ENCODE results near the gene FXN. TPM values are rescaled to one million over a fixed set of nuclear protein-coding genes. Genes with fewer than 3 reads are reported as not detected.

Gene FXN
- total and polyA plus RNA-seq, 2 experiments from 2014 or later = 5.6 to 22.0 TPM

- peak; percentile 45 for DNase-seq
- Histone ChIP-seq H3K4me1 (ENCODE audit: insufficient read depth) (no peaks in the 10 kb centered on the region), H3K27me3 (replicated peaks; ENCODE audit: insufficient read depth) (no peaks in the 10 kb centered on the region), H2AFZ (no peak overlapping the region), H3K9me3 (ENCODE audit: low read depth) (no peaks in the 10 kb centered on the region), H3K27ac (no peak overlapping the region), H3K9ac (no peak overlapping the region), H3K79me2 (ENCODE audit: insufficient read depth) (no peaks in the 10 kb centered on the region), H3K36me3 (ENCODE audit: low read depth) (no peaks in the 10 kb centered on the region), H3K9me2 (ENCODE audit: insufficient read depth) (no peaks in the 10 kb centered on the region), H3K4me2 (ENCODE audit: unreplicated experiment) (no peak overlapping the region), H4K20me1 (ENCODE audit: insufficient read depth) (no peaks in the 10 kb centered on the region), H3F3A (ENCODE audit: insufficient read depth) (no peaks in the 10 kb centered on the region), H3K4me3 (no peak overlapping the region)
- TF ChIP-seq EZH2 (IDR thresholded peaks at IDR 0.05; ENCODE audit: insufficient read depth, poor library complexity, severe bottlenecking) = no peak
- no peak for TF ChIP-seq EZH2phosphoT487 (IDR thresholded peaks at IDR 0.05; ENCODE audit: insufficient read depth, low read depth)
- in situ Hi-C loops (cut with MboI) = no loop called here
- 30 to 45% methylated on average over 1 of the region's 1 CpG for WGBS, 2 experiments (ENCODE audit: low coverage in 1 of 2, low lambda C conversion rate in 2 of 2, missing lambda C conversion rate in 2 of 2)
Measured at GRCh38 chr9:69115621-69116020, 80.1 kb downstream of the FXN start.

- Histone ChIP-seq H4K20me1 (ENCODE audit: insufficient read depth) (no peaks in the 10 kb centered on the region), H3F3A (ENCODE audit: insufficient read depth) (peaks cover 7% of the 10 kb centered on the region; the same call in 1 of the 2 replicates), H3K4me3 (no peak overlapping the region), H3K9me2 (ENCODE audit: insufficient read depth) (no peaks in the 10 kb centered on the region), H3K4me2 (ENCODE audit: unreplicated experiment) (no peak overlapping the region), H3K9me3 (ENCODE audit: low read depth) (no peaks in the 10 kb centered on the region), H3K27me3 (replicated peaks; ENCODE audit: insufficient read depth) (no peaks in the 10 kb centered on the region), H3K4me1 (ENCODE audit: insufficient read depth) (peaks cover 5% of the 10 kb centered on the region; the same call in 1 of the 2 replicates), H3K79me2 (ENCODE audit: insufficient read depth) (no peaks in the 10 kb centered on the region), H3K27ac (no peak overlapping the region), H2AFZ (no peak overlapping the region), H3K9ac (no peak overlapping the region), H3K36me3 (ENCODE audit: low read depth) (no peaks in the 10 kb centered on the region)
- WGBS, 2 experiments (ENCODE audit: low coverage in 1 of 2, low lambda C conversion rate in 2 of 2, missing lambda C conversion rate in 2 of 2) = 87 to 89% methylated on average over 11 of the region's 11 CpGs
- no peak for DNase-seq
- TF ChIP-seq EZH2 (IDR thresholded peaks at IDR 0.05; ENCODE audit: insufficient read depth, poor library complexity, severe bottlenecking) (no peak), EZH2phosphoT487 (IDR thresholded peaks at IDR 0.05; ENCODE audit: insufficient read depth, low read depth) (no peak)
- in situ Hi-C loops (cut with MboI) = no loop called here
Measured at GRCh38 chr9:69118656-69119055, 83.1 kb downstream of the FXN start.

- Histone ChIP-seq H4K20me1 (ENCODE audit: insufficient read depth) (no peaks in the 10 kb centered on the region), H2AFZ (peak overlapping the region; percentile 77; the same call in 1 of the 2 replicates), H3K9ac (no peak overlapping the region), H3K36me3 (ENCODE audit: low read depth) (no peaks in the 10 kb centered on the region), H3K4me2 (ENCODE audit: unreplicated experiment) (no peak overlapping the region), H3K79me2 (ENCODE audit: insufficient read depth) (no peaks in the 10 kb centered on the region), H3K27me3 (replicated peaks; ENCODE audit: insufficient read depth) (no peaks in the 10 kb centered on the region), H3K9me2 (ENCODE audit: insufficient read depth) (no peaks in the 10 kb centered on the region), H3K4me3 (no peak overlapping the region), H3K9me3 (ENCODE audit: low read depth) (no peaks in the 10 kb centered on the region), H3K4me1 (ENCODE audit: insufficient read depth) (peaks cover 5% of the 10 kb centered on the region; the same call in 1 of the 2 replicates), H3K27ac (no peak overlapping the region), H3F3A (ENCODE audit: insufficient read depth) (peaks cover 7% of the 10 kb centered on the region; the same call in 1 of the 2 replicates)
- TF ChIP-seq EZH2 (IDR thresholded peaks at IDR 0.05; ENCODE audit: insufficient read depth, poor library complexity, severe bottlenecking) (no peak), EZH2phosphoT487 (IDR thresholded peaks at IDR 0.05; ENCODE audit: insufficient read depth, low read depth) (no peak)
- in situ Hi-C loops (cut with MboI) = no loop called here
- DNase-seq = no peak
- 70% methylated on average over 24 to 27 of the region's 27 CpGs for WGBS, 2 experiments (ENCODE audit: low coverage in 1 of 2, low lambda C conversion rate in 2 of 2, missing lambda C conversion rate in 2 of 2)
Measured at GRCh38 chr9:69120380-69121154, 85.0 kb downstream of the FXN start.

GRCh38 chr9:69121155-69122081 lies 85.9 kb downstream of the FXN start:
- H3K4me1 ChIP-seq (ENCODE audit: insufficient read depth) = peaks cover 5% of the 10 kb centered on the region; the same call in 1 of the 2 replicates
- WGBS, 2 experiments (ENCODE audit: low coverage in 1 of 2, low lambda C conversion rate in 2 of 2, missing lambda C conversion rate in 2 of 2) = 4 to 6% methylated on average over 66 to 69 of the region's 86 CpGs
- H3K9me2 ChIP-seq (ENCODE audit: insufficient read depth) = no peaks in the 10 kb centered on the region
- peak overlapping the region; percentile 90 for H3K4me3 ChIP-seq
- H3K9ac ChIP-seq = peak overlapping the region; percentile 54
- no peaks in the 10 kb centered on the region for H3K79me2 ChIP-seq (ENCODE audit: insufficient read depth)
- peaks cover 7% of the 10 kb centered on the region; the same call in 1 of the 2 replicates for H3F3A ChIP-seq (ENCODE audit: insufficient read depth)
- TF ChIP-seq EZH2phosphoT487 (IDR thresholded peaks at IDR 0.05; ENCODE audit: insufficient read depth, low read depth) (no peak), EZH2 (IDR thresholded peaks at IDR 0.05; ENCODE audit: insufficient read depth, poor library complexity, severe bottlenecking) (no peak)
- no peaks in the 10 kb centered on the region for H3K36me3 ChIP-seq (ENCODE audit: low read depth)
- in situ Hi-C loops (cut with MboI) = no loop called here
- no peaks in the 10 kb centered on the region for H3K9me3 ChIP-seq (ENCODE audit: low read depth)
- H3K27ac ChIP-seq = no peak overlapping the region
- peak; percentile 61 for DNase-seq
- peak overlapping the region; percentile 77 for H2AFZ ChIP-seq
- no peaks in the 10 kb centered on the region for H4K20me1 ChIP-seq (ENCODE audit: insufficient read depth)
- H3K27me3 ChIP-seq (replicated peaks; ENCODE audit: insufficient read depth) = no peaks in the 10 kb centered on the region
- peak overlapping the region; percentile 99 for H3K4me2 ChIP-seq (ENCODE audit: unreplicated experiment)
